ENCODE data around the gene RPS6KA2. TPM values are rescaled to one million over a fixed set of nuclear protein-coding genes. Genes with fewer than 3 reads are reported as not detected.

Gene RPS6KA2
- total RNA-seq, 1 donor from 2014 or later, result 103 TPM

DNA sequence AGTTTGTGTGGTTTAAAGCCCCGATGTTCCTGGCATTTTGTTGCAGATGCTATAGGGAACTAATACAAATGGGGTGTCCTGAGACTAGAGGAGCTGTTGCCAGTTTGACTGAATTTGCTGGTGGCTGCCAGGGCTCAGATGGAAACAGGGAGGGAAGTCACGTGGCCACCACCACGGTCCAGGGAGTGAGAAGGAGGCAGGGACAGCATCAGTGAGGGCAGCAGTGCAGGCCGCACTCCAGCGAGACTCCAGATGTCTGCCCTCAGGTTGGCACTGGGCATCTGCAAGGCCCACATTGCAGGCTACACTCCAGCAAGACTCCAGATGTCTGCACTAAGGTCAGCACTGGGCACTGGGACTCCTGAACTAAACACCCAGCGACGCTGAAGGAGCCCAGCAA is 126.8 kb downstream of the RPS6KA2 start:
- DNase-seq (ENCODE audit: low spot score), result no peak
- intact Hi-C loops (cut with DNase I), result no loop called here

GRCh38 chr6:166499350-166500163 is 127.5 kb downstream of the RPS6KA2 start:
- no peak for DNase-seq (ENCODE audit: low spot score)

DNA sequence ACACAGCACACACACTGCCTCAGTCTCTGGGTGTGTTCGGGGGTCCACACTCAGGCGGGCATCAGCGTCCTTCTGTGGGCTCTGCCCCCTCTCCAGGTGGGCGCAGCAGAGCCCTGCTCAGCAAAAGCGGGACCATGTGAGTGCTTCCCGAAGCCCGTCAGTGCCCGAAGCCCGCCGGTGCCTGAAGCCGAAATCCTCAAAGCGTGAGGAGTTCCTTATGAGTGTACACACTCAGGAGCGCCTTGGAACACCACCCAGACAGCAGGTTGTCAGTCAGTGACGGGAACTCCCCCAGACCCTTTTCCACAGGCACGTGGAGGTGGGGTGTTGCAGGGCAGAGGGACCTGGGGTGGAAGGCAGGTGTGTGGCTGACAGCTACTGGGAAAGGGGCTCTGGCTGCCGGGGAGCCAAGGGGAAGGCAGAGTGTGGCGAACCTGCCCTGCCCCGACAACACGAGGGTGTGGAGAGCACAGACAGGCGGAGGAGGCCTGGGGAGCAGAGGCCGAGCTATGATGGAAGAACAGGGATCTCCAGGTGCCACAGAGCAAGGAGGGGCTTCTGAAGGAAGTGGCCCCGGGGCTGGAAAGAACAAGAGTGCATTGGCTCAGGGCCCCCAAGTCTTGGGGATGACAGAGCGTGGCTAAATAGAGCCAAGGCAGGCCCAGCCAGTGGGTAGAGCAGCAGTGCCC is 128.2 kb downstream of the RPS6KA2 start:
- no peak for DNase-seq (ENCODE audit: low spot score)
- intact Hi-C loops (cut with DNase I), result no loop called here

More at GRCh38 chr6:166499350-166500163, 127.5 kb downstream of the RPS6KA2 start:
- intact Hi-C loops (cut with DNase I), result no loop called here

GRCh38 chr6:166498228-166498627 is 128.8 kb downstream of the RPS6KA2 start:
- DNase-seq (ENCODE audit: low spot score), result no peak
- intact Hi-C loops (cut with DNase I), result no loop called here

GRCh38 chr6:166497087-166497899 is 129.8 kb downstream of the RPS6KA2 start:
- intact Hi-C loops (cut with DNase I), result no loop called here
- no peak for DNase-seq (ENCODE audit: low spot score)

GRCh38 chr6:166496460-166496859 is 130.6 kb downstream of the RPS6KA2 start:
- intact Hi-C loops (cut with DNase I), result no loop called here
- no peak for DNase-seq (ENCODE audit: low spot score)

GRCh38 chr6:166495487-166496314 is 131.3 kb downstream of the RPS6KA2 start:
- intact Hi-C loops (cut with DNase I), result no loop called here
- no peak for DNase-seq (ENCODE audit: low spot score)

DNA sequence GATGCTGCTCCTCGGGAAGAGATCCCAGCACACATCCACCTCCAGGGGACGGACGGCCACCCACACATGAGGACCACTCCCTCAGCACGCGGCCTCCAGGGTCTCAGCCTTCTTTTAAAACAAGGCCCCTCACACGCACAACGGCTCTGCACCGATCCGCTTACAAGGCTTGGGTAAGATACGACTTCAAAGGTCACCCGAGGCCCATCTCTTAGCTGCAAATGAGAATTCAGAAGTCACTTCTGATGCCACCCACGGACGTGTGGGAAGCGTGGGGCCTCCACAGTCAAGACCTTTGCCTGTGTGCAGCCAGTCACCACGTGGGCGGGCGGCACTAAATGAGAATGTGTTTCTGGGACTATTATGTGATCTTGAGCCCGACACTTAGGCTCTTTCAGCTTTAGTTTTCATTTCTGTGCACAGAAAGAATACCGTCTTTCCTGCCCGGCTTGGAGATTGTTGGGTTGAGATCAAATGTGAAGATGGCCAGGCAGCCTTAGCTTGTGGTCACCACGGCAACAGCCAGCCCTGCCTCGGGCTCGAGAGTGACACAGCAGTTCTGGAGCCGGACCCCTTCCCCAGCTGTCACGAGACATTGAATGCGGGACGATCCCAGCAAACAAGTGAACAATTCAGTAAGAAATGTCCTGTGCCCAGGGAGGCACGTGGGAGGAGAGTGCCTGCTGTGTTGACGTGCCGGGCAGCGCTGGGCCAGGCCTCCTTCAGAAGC is 132.1 kb downstream of the RPS6KA2 start:
- no peak for DNase-seq (ENCODE audit: low spot score)
- intact Hi-C loops (cut with DNase I), result no loop called here

- DNase-seq (ENCODE audit: low spot score), result no peak
- intact Hi-C loops (cut with DNase I), result no loop called here
Observed at GRCh38 chr6:166494101-166494441, 133.0 kb downstream of the RPS6KA2 start.

- intact Hi-C loops (cut with DNase I), result no loop called here
- DNase-seq (ENCODE audit: low spot score), result no peak
Observed at GRCh38 chr6:166493427-166494100, 133.5 kb downstream of the RPS6KA2 start.

GRCh38 chr6:166492092-166492741 is 134.8 kb downstream of the RPS6KA2 start:
- intact Hi-C loops (cut with DNase I), result no loop called here
- no peak for DNase-seq (ENCODE audit: low spot score)

DNA sequence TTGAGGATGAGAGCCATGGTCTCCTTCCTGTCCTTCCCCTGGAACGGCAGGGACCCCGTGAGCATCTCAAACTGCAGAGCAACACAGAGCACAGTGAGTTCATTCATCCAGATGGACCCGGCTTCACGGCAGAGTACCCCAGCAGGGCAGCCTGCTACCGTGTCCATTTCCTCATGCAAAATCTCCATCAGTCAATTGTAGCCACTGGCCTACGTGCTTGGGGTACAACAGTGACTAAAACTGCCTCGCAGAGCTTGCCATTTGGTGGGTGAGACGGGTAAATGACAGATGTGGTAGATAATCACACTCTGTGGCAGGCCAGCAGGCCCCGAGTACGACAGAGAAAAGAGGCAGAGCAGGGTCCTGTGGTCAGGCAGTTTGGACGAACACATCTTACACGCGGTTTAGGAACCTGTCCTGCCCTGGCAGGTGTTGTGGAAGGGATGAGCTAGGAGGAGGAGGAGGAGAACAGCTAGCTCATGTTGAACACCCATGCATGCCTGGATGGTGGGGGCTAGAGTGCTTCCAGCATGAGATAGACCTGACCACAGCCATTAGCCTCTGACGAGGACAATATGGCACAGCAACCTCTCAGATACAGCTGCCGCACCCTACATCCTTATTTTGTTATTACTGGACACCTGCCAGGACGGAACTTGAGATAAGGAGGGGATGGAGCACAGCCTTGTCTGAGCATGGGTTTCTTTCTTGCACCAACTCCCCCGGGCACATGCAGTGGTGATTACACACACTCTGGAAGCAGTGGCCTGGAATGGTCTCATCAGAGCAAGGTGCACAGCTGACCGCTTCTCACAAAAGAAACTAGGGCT is 136.2 kb downstream of the RPS6KA2 start:
- intact Hi-C loops (cut with DNase I), result no loop called here
- DNase-seq (ENCODE audit: low spot score), result peak; percentile 75

- intact Hi-C loops (cut with DNase I), result no loop called here
- DNase-seq (ENCODE audit: low spot score), result peak; percentile 17
Observed at GRCh38 chr6:166489301-166490155, 137.5 kb downstream of the RPS6KA2 start.

DNA sequence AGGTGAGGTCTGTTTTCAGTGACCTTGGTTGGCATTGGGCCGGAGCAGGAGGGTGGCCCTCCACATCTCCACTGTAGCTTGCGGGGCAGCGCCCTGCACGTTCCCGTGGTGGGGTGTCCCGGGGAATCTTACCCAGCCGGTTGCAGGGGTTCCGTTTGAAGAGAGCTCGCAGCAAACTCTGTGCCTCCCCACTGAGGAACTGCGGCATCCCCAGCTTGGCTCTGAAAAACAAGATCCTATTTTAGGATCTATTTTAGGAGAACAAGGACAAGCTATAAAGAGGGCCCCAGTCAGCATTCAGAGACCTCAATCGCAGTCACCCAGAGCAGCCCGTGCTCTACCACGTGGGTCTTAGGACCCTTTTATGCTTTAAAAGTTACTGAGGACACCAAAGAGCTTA is 138.3 kb downstream of the RPS6KA2 start:
- DNase-seq (ENCODE audit: low spot score), result no peak
- intact Hi-C loops (cut with DNase I), result no loop called here

GRCh38 chr6:166488076-166488685 is 138.9 kb downstream of the RPS6KA2 start:
- DNase-seq (ENCODE audit: low spot score), result no peak
- intact Hi-C loops (cut with DNase I), result no loop called here

DNA sequence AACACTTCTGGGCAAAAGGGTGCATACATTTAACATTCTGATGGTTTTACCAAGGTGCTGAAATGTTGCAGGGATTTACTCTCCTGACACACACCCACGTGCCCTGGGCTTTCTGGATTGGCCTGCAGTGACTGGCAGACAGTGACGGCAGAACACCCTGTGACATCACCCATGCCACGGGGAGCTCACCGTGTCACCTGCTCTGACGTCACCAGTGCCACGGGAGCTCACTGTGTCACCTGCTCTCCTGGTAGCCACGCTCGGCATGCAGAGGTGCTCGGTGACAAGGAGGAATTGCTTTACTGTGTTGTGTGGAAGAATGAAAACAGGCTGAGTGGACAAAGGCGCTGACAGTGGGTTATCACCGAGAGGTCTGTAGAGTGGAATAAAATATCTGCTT is 139.9 kb downstream of the RPS6KA2 start:
- intact Hi-C loops (cut with DNase I), result no loop called here
- no peak for DNase-seq (ENCODE audit: low spot score)
